Measurements from ENCODE around the gene LILRB5. TPM values are rescaled to one million over a fixed set of nuclear protein-coding genes. Genes with fewer than 3 reads are reported as not detected.

The LILRB5 gene
- total RNA-seq, 1 experiment from 2014 or later, result 0.07 TPM

DNA sequence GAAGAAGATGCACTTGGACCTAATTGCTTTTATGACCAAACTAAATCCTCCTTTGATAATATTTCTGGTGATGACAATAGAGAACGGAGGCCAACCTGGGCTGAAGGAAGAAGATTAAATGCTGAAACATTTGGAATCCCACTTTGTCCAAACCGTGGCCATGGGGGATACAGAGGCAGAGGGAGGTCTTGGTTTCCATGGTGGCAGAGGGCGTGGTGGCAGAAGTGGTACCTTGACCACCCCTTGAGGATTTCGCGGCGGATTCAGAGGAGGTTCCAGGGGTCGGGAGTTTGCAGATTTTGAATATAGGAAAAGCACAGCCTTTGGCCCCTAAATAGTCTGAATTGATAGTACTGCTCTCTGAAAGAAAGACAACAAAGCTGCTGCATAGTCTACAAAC lies 27.0 kb downstream of the LILRB5 start:
- POLR2A ChIA-PET, result no interaction called here
- CTCF ChIA-PET, result no interaction called here
- no peak for ATAC-seq
- Mint-ChIP-seq H3K27ac (no peak overlapping the region), H3K36me3 (no peaks in the 10 kb centered on the region; the same call in 1 of the 2 replicates), H3K27me3 (ENCODE audit: low read depth) (peaks cover 18% of the 10 kb centered on the region), H3K4me1 (no peaks in the 10 kb centered on the region), H3K9me3 (peaks cover 18% of the 10 kb centered on the region), H3K4me3 (no peak overlapping the region)
- no peak for DNase-seq (ENCODE audit: low spot score)
- no peak for TF ChIP-seq TCF7 (CRISPR knock-in tag; IDR thresholded peaks at IDR 0.05; ENCODE audit: low read depth)
- TF ChIP-seq, protein P1, sequence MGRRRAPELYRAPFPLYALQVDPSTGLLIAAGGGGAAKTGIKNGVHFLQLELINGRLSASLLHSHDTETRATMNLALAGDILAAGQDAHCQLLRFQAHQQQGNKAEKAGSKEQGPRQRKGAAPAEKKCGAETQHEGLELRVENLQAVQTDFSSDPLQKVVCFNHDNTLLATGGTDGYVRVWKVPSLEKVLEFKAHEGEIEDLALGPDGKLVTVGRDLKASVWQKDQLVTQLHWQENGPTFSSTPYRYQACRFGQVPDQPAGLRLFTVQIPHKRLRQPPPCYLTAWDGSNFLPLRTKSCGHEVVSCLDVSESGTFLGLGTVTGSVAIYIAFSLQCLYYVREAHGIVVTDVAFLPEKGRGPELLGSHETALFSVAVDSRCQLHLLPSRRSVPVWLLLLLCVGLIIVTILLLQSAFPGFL (CRISPR knock-in tag; IDR thresholded peaks at IDR 0.05; ENCODE audit: borderline replicate concordance), result no peak
- no peak for TF ChIP-seq FOXP1 (CRISPR knock-in tag; IDR thresholded peaks at IDR 0.05; ENCODE audit: borderline replicate concordance)
- no peak for TF ChIP-seq SOX15 (CRISPR knock-in tag; IDR thresholded peaks at IDR 0.05)
- no peak for TF ChIP-seq ZBTB43 (CRISPR knock-in tag; IDR thresholded peaks at IDR 0.05)
- TF ChIP-seq PRRX2 (CRISPR knock-in tag; IDR thresholded peaks at IDR 0.05), result no peak
- TF ChIP-seq ZSCAN18 (CRISPR knock-in tag; IDR thresholded peaks at IDR 0.05), result no peak
- TF ChIP-seq, protein P2, sequence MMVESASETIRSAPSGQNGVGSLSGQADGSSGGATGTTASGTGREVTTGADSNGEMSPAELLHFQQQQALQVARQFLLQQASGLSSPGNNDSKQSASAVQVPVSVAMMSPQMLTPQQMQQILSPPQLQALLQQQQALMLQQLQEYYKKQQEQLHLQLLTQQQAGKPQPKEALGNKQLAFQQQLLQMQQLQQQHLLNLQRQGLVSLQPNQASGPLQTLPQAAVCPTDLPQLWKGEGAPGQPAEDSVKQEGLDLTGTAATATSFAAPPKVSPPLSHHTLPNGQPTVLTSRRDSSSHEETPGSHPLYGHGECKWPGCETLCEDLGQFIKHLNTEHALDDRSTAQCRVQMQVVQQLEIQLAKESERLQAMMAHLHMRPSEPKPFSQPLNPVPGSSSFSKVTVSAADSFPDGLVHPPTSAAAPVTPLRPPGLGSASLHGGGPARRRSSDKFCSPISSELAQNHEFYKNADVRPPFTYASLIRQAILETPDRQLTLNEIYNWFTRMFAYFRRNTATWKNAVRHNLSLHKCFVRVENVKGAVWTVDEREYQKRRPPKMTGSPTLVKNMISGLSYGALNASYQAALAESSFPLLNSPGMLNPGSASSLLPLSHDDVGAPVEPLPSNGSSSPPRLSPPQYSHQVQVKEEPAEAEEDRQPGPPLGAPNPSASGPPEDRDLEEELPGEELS (CRISPR knock-in tag; IDR thresholded peaks at IDR 0.05), result no peak
- TF ChIP-seq ELF4 (CRISPR knock-in tag; IDR thresholded peaks at IDR 0.05; ENCODE audit: low read depth), result no peak
- TF ChIP-seq JAZF1 (CRISPR knock-in tag; IDR thresholded peaks at IDR 0.05), result no peak
- TF ChIP-seq CTCF (IDR thresholded peaks at IDR 0.05), result no peak
- TF ChIP-seq ZNF425 (CRISPR knock-in tag; conservative IDR thresholded peaks at IDR 0.05), result no peak
- TF ChIP-seq, protein P3, sequence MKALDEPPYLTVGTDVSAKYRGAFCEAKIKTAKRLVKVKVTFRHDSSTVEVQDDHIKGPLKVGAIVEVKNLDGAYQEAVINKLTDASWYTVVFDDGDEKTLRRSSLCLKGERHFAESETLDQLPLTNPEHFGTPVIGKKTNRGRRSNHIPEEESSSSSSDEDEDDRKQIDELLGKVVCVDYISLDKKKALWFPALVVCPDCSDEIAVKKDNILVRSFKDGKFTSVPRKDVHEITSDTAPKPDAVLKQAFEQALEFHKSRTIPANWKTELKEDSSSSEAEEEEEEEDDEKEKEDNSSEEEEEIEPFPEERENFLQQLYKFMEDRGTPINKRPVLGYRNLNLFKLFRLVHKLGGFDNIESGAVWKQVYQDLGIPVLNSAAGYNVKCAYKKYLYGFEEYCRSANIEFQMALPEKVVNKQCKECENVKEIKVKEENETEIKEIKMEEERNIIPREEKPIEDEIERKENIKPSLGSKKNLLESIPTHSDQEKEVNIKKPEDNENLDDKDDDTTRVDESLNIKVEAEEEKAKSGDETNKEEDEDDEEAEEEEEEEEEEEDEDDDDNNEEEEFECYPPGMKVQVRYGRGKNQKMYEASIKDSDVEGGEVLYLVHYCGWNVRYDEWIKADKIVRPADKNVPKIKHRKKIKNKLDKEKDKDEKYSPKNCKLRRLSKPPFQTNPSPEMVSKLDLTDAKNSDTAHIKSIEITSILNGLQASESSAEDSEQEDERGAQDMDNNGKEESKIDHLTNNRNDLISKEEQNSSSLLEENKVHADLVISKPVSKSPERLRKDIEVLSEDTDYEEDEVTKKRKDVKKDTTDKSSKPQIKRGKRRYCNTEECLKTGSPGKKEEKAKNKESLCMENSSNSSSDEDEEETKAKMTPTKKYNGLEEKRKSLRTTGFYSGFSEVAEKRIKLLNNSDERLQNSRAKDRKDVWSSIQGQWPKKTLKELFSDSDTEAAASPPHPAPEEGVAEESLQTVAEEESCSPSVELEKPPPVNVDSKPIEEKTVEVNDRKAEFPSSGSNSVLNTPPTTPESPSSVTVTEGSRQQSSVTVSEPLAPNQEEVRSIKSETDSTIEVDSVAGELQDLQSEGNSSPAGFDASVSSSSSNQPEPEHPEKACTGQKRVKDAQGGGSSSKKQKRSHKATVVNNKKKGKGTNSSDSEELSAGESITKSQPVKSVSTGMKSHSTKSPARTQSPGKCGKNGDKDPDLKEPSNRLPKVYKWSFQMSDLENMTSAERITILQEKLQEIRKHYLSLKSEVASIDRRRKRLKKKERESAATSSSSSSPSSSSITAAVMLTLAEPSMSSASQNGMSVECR (CRISPR knock-in tag; IDR thresholded peaks at IDR 0.05; ENCODE audit: borderline replicate concordance), result no peak
- TF ChIP-seq ZNF532 (CRISPR knock-in tag; IDR thresholded peaks at IDR 0.05; ENCODE audit: borderline replicate concordance), result no peak
